Spleen (tissue), 11 donors: Measurements from ENCODE around the gene BZW2. TPM values are rescaled to one million over a fixed set of nuclear protein-coding genes. Genes with fewer than 3 reads are reported as not detected.

Source experiments
- DNase-seq: peaks from one replicate; pipeline ENCODE4 v3.0.0-alpha.2; 2020
- H3K27ac ChIP-seq, 8 donors: fragments of 200-600 bp; sonication (generic) in 7 of 8; 1 replicate in 4 of 8; 2 replicates in 4 of 8; pipeline versions ENCODE4 v1.5.0 to v1.8.0; 2016 to 2021; ENCODE audit warnings: inconsistent platforms in 4 of 8, mild to moderate bottlenecking in 4 of 8, moderate library complexity in 1 of 8
- H3K27me3 ChIP-seq, 7 donors: fragments of 200-600 bp; sonication (generic) in 6 of 7; replicated peaks in 1 of 7; 1 replicate in 4 of 7; 2 replicates in 3 of 7; pipeline versions ENCODE4 v1.5.0 to v1.8.0; 2016 to 2021; ENCODE audit warnings: inconsistent platforms in 3 of 7, mild to moderate bottlenecking in 1 of 7
- H3K36me3 ChIP-seq, 6 donors: fragments of 200-600 bp; sonication (generic) in 5 of 6; 1 replicate in 4 of 6; 2 replicates in 2 of 6; pipeline versions ENCODE4 v1.5.0 to v1.8.0; 2016 to 2021; ENCODE audit warnings: inconsistent platforms in 2 of 6
- H3K4me1 ChIP-seq, 6 donors: fragments of 200-600 bp; sonication (generic) in 5 of 6; 1 replicate in 3 of 6; 2 replicates in 3 of 6; pipeline versions ENCODE4 v1.5.0 to v1.8.0; 2016 to 2021; ENCODE audit warnings: inconsistent platforms in 3 of 6
- H3K4me3 ChIP-seq, 8 donors: fragments of 200-600 bp; sonication (generic) in 7 of 8; 1 replicate in 4 of 8; 2 replicates in 4 of 8; pipeline versions ENCODE4 v1.5.0 to v1.8.0; 2016 to 2021; ENCODE audit warnings: inconsistent platforms in 4 of 8, mild to moderate bottlenecking in 4 of 8, moderate library complexity in 2 of 8
- H3K9me3 ChIP-seq, 8 donors: fragments of 200-600 bp; sonication (generic) in 7 of 8; 1 replicate in 4 of 8; 2 replicates in 4 of 8; pipeline versions ENCODE4 v1.5.0 to v1.8.0; 2016 to 2021; ENCODE audit warnings: inconsistent platforms in 4 of 8
- POLR2A ChIP-seq, 3 donors: fragments of 450-650 bp; IDR thresholded peaks; one replicate each; pipeline ENCODE4 v1.5.1; 2017; ENCODE audit warnings: antibody characterized with exemption in 3 of 3, mild to moderate bottlenecking in 1 of 3
- POLR2AphosphoS5 ChIP-seq, 3 donors: sonication (generic); formaldehyde crosslinking; IDR thresholded peaks; one replicate each; pipeline ENCODE4 v1.5.1; 2017; ENCODE audit warnings: antibody characterized with exemption in 3 of 3
- WGBS, 5 donors: extraction: QIAGEN DNeasy Blood & Tissue Kit in 3 of 5; methylation state at CpG; one replicate each; pipeline versions ENCODE4 v1.1.5 to v1.1.7; 2013 to 2018; 5-methylcytosine and 5-hydroxymethylcytosine counted together
- intact Hi-C: fragments of 100-400 bp; cut with DNase I; formaldehyde crosslinking; loops from one replicate; pipeline ENCODE4 v1.15.0; 2023; ENCODE audit warnings: low total_unique reads
- polyA plus RNA-seq, 3 donors: library from polyadenylated mRNA; stranded (reverse); fragments of 200-250 nt; gene quantifications; one replicate each; pipeline ENCODE4 v1.2.1, GENCODE V29; 2013
- total RNA-seq, 7 donors: library from RNA; depleted of rRNA in 3 of 7; stranded (reverse); fragments of >200 nt in 3 of 7; fragmentation: NEBNext Ultra II Directional in 4 of 7; extraction: Animal tissue kit (Norgen Biotek cat#: 25700) in 4 of 7; gene quantifications; one replicate each; pipeline versions ENCODE4 v1.1.0 to v1.2.1, GENCODE V29; 2016 to 2021
- TF ChIP-seq, protein P1 (sequence below), 11 experiments: fragments of 200-600 bp in 7 of 11; fragments of 450-650 bp in 4 of 11; sonication (generic) in 4 of 11; IDR thresholded peaks in 8 of 11; conservative IDR thresholded peaks in 3 of 11; 1 replicate in 7 of 11; 2 replicates in 4 of 11; pipeline versions ENCODE4 v1.4.0 to v1.8.0; 2016 to 2021; ENCODE audit warnings: antibody characterized with exemption in 11 of 11, inconsistent platforms in 4 of 11, mild to moderate bottlenecking in 1 of 11
- donor health status: healthy with polysubstance abuse.
- donor health status: DM: no; HTN: no; CAD: no; lungs with moderate emphysema.
- donor health status: DM: no; HTN: no; CAD: no.
- donor health status: Bipolar disorder and iron deficiency.
- donor health status: healthy.
- donor health status: DM: no; HTN: no; CAD: no.
- donor health status: DM: yes; HTN: yes; CAD: no.

The BZW2 gene
- total and polyA plus RNA-seq, 10 donors = 19.4 to 40.5 (median 26.8) TPM

DNA sequence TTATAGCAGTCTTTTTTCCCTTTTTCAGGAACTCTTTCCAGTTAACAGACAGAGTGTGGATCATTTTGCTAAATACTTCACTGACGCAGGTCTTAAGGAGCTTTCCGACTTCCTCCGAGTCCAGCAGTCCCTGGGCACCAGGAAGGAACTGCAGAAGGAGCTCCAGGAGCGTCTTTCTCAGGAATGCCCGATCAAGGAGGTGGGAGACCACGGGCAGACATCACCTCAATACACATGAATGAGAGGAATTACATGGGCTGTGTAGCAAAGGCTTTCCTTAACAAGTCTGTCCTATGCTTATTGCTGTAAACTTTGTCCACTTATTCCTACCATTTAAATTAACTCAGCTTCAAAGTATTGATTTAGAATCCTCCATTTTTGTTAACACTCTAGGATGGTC is 48.8 kb downstream of the BZW2 start:
- Histone ChIP-seq H3K9me3 (no peaks in the 10 kb centered on the region), H3K27me3 (no peaks in the 10 kb centered on the region), H3K36me3 (peaks cover 3 to 100% (median 55%) of the 10 kb centered on the region in 6 donors), H3K4me3 (no peak overlapping the region), H3K4me1 (no peaks in the 10 kb centered on the region), H3K27ac (no peak overlapping the region)
- TF ChIP-seq, protein P1, sequence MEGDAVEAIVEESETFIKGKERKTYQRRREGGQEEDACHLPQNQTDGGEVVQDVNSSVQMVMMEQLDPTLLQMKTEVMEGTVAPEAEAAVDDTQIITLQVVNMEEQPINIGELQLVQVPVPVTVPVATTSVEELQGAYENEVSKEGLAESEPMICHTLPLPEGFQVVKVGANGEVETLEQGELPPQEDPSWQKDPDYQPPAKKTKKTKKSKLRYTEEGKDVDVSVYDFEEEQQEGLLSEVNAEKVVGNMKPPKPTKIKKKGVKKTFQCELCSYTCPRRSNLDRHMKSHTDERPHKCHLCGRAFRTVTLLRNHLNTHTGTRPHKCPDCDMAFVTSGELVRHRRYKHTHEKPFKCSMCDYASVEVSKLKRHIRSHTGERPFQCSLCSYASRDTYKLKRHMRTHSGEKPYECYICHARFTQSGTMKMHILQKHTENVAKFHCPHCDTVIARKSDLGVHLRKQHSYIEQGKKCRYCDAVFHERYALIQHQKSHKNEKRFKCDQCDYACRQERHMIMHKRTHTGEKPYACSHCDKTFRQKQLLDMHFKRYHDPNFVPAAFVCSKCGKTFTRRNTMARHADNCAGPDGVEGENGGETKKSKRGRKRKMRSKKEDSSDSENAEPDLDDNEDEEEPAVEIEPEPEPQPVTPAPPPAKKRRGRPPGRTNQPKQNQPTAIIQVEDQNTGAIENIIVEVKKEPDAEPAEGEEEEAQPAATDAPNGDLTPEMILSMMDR (IDR thresholded peaks at IDR 0.05 in 8 of 11, conservative IDR thresholded peaks at IDR 0.05 in 3 of 11) = no peak
- TF ChIP-seq POLR2A (IDR thresholded peaks at IDR 0.05) (no peak), POLR2AphosphoS5 (IDR thresholded peaks at IDR 0.05) (no peak)
- DNase-seq = no peak
- 87 to 96% (median 90%) methylated on average over 6 of the region's 6 CpGs for WGBS, 5 donors
- intact Hi-C loops = loop anchor here (10.0 kb wide), 1 partner anchor 220 kb away; no protein-coding TSS in a partner anchor

- 78 to 94% (median 79%) methylated on average over 4 of the region's 4 CpGs for WGBS, 5 donors
- TF ChIP-seq, protein P1 (IDR thresholded peaks at IDR 0.05 in 8 of 11, conservative IDR thresholded peaks at IDR 0.05 in 3 of 11) = peak in 9 of 11 experiments; percentile 20 to 64 (median 51)
- no peak for TF ChIP-seq POLR2A (IDR thresholded peaks at IDR 0.05)
- H3K27me3 ChIP-seq = no peaks in the 10 kb centered on the region
- no peak overlapping the region for H3K4me3 ChIP-seq
- intact Hi-C loops = loop anchor here (10.0 kb wide), 1 partner anchor 219 kb away; no protein-coding TSS in a partner anchor
- H3K9me3 ChIP-seq = no peaks in the 10 kb centered on the region
- H3K36me3 ChIP-seq = peaks cover 3 to 100% (median 54%) of the 10 kb centered on the region in 6 donors
- no peaks in the 10 kb centered on the region for H3K4me1 ChIP-seq
- no peak for DNase-seq
- H3K27ac ChIP-seq = no peak overlapping the region
Measured at GRCh38 chr7:16695621-16696237, 49.7 kb downstream of the BZW2 start.

- intact Hi-C loops = loop anchor here (10.0 kb wide), 1 partner anchor 217 kb away; no protein-coding TSS in a partner anchor
- Histone ChIP-seq H3K27me3 (no peaks in the 10 kb centered on the region), H3K4me1 (no peaks in the 10 kb centered on the region), H3K36me3 (peaks cover 3 to 97% (median 49%) of the 10 kb centered on the region in 6 donors), H3K9me3 (no peaks in the 10 kb centered on the region), H3K27ac (no peak overlapping the region), H3K4me3 (no peak overlapping the region)
- no peak for TF ChIP-seq POLR2AphosphoS5 (IDR thresholded peaks at IDR 0.05)
- TF ChIP-seq, protein P1 (IDR thresholded peaks at IDR 0.05 in 8 of 11, conservative IDR thresholded peaks at IDR 0.05 in 3 of 11) = no peak
- no peak for TF ChIP-seq POLR2A (IDR thresholded peaks at IDR 0.05)
- no peak for DNase-seq
- 89 to 97% (median 94%) methylated on average over 8 of the region's 8 CpGs for WGBS, 5 donors
Measured at GRCh38 chr7:16697507-16698199, 51.7 kb downstream of the BZW2 start.
